Neuron (in vitro differentiated cells): ENCODE data around the gene TAS2R16.

Experiments used
- H2AFZ ChIP-seq: one replicate; pipeline ENCODE4 v1.6.1; 2013; ENCODE audit warnings: low read depth, mild to moderate bottlenecking, inconsistent platforms, low read length, moderate library complexity
- H3K27me3 ChIP-seq: one replicate; pipeline ENCODE4 v1.6.1; 2013; ENCODE audit warnings: low read length; ENCODE audit not compliant: insufficient read depth
- H3K36me3 ChIP-seq: one replicate; pipeline ENCODE4 v1.6.1; 2013; ENCODE audit warnings: low read length; ENCODE audit not compliant: insufficient read depth
- H3K4me1 ChIP-seq: one replicate; pipeline ENCODE4 v1.6.1; 2013; ENCODE audit warnings: low read length; ENCODE audit not compliant: insufficient read depth
- H3K4me3 ChIP-seq: 2 replicates; pipeline ENCODE4 v1.5.1; 2013; ENCODE audit warnings: mild to moderate bottlenecking, low read length, moderate library complexity
- H3K9me3 ChIP-seq: one replicate; pipeline ENCODE4 v1.6.1; 2013; ENCODE audit warnings: low read length

Gene TAS2R16

DNA sequence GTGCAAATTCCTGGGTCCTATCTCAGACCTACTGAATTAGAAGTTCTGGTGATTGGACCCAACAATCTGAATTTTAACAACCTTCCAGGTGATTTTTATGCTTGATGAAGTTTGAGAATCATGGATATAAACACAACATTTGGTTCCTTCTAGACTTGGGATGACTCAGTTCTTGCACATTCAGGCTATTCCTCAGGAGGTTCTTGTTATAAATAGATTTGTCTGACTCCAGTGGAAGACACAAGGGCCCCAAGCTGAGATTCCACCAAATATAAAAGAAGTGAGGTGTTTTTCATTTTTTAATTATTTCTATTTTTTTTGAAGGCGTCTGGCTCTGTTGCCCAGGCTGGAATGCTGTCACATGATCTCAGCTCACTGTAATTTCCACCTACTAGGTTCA lies 9.4 kb upstream of the TAS2R16 start:
- Histone ChIP-seq H3K36me3 (no peaks in the 10 kb centered on the region), H3K27me3 (no peaks in the 10 kb centered on the region), H3K9me3 (no peaks in the 10 kb centered on the region), H3K4me3 (no peak overlapping the region), H3K4me1 (no peaks in the 10 kb centered on the region), H2AFZ (no peak overlapping the region)

DNA sequence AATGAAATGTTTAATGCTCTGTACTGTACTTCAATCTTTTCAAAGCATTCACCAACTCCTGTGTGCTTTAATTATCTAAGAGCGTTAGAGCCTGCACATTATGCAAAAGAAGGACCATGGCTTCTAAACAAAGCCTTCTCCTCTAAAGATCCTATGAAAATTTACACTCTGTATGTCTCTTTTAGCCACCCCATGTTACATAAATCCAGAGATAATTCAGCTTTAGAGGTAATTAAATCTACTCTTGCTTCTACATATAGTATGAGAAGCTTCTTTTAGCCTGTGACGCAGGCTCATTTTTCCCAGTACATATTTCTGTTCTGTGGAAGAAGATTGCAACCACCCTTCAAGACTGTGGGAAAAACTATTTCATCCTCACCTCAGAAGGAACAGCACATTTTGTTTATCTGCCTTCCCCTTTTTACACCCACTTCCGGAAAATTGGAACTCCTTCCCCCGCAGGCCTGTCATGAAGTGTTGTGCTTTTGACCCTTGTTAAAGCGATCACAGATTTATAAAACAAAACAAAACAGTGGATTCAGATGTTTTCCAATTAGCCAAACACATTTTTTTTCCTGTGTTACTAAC lies 8.1 kb upstream of the TAS2R16 start:
- Histone ChIP-seq H3K4me1 (no peaks in the 10 kb centered on the region), H3K27me3 (no peaks in the 10 kb centered on the region), H3K4me3 (no peak overlapping the region), H3K9me3 (no peaks in the 10 kb centered on the region), H3K36me3 (no peaks in the 10 kb centered on the region), H2AFZ (no peak overlapping the region)

DNA sequence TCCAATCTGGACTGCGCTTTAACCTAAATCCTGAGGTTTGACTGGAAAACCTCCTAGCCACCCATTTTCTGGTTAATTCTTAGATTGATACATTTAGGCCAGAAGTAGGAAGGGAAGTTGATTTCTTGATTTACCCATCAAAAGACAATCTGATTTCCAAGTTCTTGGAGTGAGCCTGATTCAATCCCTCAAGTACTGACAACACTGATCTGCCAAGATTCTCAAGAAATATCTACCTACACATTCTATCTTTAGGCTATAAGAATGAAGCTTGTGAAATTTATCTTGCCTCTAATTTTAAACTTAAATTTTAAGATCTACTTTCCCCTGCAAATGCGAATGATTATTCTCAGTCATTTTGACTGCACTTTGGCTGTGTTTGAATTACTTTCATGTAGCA lies 5.9 kb downstream of the TAS2R16 start:
- Histone ChIP-seq H3K27me3 (no peaks in the 10 kb centered on the region), H3K4me3 (no peak overlapping the region), H2AFZ (no peak overlapping the region), H3K36me3 (no peaks in the 10 kb centered on the region), H3K9me3 (no peaks in the 10 kb centered on the region), H3K4me1 (no peaks in the 10 kb centered on the region)

DNA sequence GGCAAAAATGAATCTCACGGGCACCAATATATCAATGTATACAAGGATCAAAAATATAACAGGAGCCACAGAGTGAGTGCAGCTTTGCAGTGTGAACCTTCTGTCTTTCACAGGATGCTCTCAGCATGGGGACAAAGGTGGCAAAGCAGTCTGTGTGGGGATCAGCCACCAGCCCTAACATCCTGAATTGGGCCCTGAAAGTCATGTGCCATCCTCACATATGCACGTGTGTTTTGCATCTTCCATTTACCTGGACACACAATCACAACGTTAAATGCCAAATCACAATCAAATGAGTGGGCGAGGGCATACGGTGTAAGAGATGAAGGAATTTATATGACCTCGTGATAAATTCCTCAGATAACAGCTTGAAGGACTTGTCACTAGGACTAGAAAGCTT lies 6.5 kb downstream of the TAS2R16 start:
- H3K27me3 ChIP-seq: no peaks in the 10 kb centered on the region
- no peaks in the 10 kb centered on the region for H3K36me3 ChIP-seq

DNA sequence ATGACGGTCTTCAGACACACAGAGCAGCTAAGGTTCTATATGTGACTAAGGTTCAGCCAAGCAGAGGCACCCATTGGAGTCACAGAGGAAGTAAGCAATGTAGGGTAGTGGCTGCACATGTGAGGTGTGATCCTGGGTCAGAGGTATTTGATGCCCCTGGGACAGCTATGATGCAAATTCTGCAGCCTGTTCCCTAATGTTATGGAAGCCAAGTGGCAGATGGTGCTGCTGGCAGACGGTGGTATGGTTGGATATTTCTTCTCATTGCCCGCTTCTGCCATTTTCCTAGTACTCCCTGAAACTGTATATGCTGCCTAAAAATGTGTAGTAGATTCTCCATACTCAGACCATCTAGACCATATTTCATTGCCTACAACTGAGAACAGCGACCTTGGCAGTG lies 7.2 kb downstream of the TAS2R16 start:
- Histone ChIP-seq H3K9me3 (no peaks in the 10 kb centered on the region), H3K4me3 (no peak overlapping the region), H3K36me3 (no peaks in the 10 kb centered on the region), H2AFZ (no peak overlapping the region), H3K4me1 (peaks cover 5% of the 10 kb centered on the region), H3K27me3 (no peaks in the 10 kb centered on the region)

More for the DNA sequence above, 6.5 kb downstream of the TAS2R16 start:
- no peaks in the 10 kb centered on the region for H3K9me3 ChIP-seq
- H3K4me1 ChIP-seq: no peaks in the 10 kb centered on the region
- H3K4me3 ChIP-seq: no peak overlapping the region
- no peak overlapping the region for H2AFZ ChIP-seq

DNA sequence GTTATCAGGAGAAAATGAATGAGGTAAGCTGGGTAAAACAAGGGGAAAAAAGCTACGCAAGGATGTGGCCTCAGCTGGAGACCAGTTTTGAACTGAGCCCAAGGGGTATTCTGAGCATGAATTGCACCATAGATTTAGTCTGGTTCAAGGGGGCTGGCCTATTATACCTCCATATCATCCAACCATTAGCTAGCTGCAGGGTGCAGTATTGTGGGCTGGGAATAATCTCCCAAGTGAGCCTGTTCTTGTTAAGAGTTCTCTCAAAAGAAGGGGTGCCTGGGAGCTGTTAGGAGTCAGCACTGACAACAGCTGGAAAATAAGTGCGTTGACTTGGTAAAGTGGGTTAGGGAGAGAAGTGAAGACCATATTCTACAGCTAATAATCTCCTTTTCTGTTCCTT lies 8.0 kb downstream of the TAS2R16 start:
- H3K36me3 ChIP-seq: no peaks in the 10 kb centered on the region
- H3K27me3 ChIP-seq: no peaks in the 10 kb centered on the region
- no peaks in the 10 kb centered on the region for H3K9me3 ChIP-seq
- H2AFZ ChIP-seq: no peak overlapping the region
- no peak overlapping the region for H3K4me3 ChIP-seq
- H3K4me1 ChIP-seq: peaks cover 14% of the 10 kb centered on the region

DNA sequence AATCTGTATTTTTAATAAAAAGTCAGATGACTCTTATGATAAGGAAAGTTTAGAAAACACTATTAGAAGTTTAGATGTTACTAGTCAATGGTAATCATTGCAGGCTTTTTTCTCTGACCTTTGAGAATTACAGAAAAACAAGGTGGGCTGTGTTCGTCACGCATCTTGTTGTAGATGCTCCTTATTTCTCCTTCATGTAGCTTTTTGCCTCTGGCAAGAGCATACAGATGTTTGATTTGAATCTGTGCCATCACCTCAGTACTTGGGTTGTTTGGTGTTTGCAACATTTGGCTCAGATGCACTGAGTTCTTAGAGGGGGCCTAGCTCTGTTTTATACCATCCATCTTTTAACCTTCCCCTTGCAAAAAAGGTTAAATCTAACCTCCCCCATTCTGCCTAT lies 11.5 kb downstream of the TAS2R16 start:
- Histone ChIP-seq H3K27me3 (no peaks in the 10 kb centered on the region), H3K36me3 (no peaks in the 10 kb centered on the region), H2AFZ (no peak overlapping the region), H3K4me3 (no peak overlapping the region), H3K9me3 (no peaks in the 10 kb centered on the region), H3K4me1 (peaks cover 14% of the 10 kb centered on the region)

DNA sequence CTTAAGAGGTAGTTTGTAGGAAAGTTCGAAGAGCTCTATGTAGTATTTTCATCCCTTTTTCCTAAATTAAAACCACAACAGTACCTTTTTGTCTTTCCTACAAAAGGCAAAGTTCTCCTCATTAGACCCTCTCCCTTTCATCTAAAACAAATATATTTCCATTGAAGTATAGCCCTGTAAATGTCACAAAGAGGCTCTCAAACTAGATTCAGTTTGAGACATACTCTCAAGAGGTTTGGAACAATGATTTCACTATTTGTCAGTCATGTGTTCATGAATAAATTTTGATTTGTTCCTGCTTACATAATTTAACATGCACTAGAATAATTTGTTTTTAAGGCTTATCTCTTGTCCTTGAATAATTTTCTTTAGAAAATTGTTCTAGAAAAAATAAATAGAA lies 12.2 kb downstream of the TAS2R16 start:
- H2AFZ ChIP-seq: peak overlapping the region; percentile 72
- peaks cover 14% of the 10 kb centered on the region for H3K4me1 ChIP-seq
- H3K27me3 ChIP-seq: no peaks in the 10 kb centered on the region
- no peaks in the 10 kb centered on the region for H3K9me3 ChIP-seq
- no peaks in the 10 kb centered on the region for H3K36me3 ChIP-seq
- no peak overlapping the region for H3K4me3 ChIP-seq

DNA sequence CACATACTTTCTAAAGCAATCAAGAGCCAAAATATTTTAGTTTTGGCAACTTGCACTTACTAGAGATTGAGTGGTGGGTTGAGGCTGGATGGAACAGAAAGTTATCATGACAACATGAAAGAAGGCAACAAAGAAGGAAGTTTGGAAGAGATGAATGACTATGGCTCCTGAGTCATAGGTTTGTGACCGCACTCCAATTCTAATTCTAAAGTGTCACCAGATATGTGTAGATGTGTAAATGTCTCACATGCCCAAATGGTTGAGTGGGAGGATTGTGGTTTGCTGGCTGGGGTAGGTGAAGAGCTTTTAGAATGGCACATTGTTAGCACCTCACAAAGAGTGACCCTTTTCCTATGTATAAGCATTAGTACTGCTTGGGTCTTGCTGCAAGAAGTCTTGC lies 20.2 kb downstream of the TAS2R16 start:
- Histone ChIP-seq H3K36me3 (no peaks in the 10 kb centered on the region), H3K9me3 (peaks cover 2% of the 10 kb centered on the region), H3K4me3 (no peak overlapping the region), H3K27me3 (no peaks in the 10 kb centered on the region), H3K4me1 (peaks cover 25% of the 10 kb centered on the region), H2AFZ (no peak overlapping the region)

DNA sequence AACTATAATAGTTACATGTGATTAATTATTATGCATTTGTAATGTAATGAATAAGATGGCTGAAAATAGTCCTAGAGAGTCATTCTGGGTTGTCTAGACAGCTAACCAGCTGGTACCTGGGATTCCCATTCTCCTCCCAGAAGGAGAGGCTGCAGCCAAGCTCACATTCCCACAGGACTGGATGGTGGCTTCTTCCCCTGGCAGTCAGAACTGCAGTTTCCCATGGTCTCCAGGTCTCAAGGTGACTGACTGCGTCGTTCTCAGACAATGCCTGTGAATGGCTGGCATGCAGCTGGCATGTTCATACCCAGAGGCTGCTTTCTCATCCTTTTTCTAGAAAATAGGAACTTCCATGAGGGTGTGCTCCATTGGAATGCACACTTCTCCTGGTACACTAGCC lies 21.3 kb downstream of the TAS2R16 start:
- Histone ChIP-seq H3K36me3 (no peaks in the 10 kb centered on the region), H3K4me1 (peaks cover 25% of the 10 kb centered on the region), H3K4me3 (no peak overlapping the region), H2AFZ (no peak overlapping the region), H3K27me3 (no peaks in the 10 kb centered on the region), H3K9me3 (peaks cover 2% of the 10 kb centered on the region)

DNA sequence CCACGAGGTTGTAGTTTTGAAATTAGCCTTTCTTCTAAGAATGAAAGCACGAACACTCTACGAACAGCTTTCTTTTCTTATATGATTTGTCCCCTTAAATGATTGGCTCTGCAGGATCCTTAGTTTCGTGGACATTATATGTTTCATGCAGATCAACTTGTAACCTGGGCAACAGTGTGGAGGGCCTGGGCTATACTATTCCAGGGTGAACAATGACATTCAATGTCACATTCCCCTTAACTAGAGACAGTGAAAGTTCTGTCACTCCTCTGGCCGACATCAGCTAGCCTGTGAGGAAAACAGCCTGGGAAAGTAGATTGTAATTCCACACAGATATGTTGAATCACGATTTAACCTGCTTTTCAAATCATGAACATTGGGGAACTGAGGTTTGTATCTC lies 23.4 kb downstream of the TAS2R16 start:
- Histone ChIP-seq H3K4me3 (peak overlapping the region; percentile 24), H2AFZ (no peak overlapping the region)

DNA sequence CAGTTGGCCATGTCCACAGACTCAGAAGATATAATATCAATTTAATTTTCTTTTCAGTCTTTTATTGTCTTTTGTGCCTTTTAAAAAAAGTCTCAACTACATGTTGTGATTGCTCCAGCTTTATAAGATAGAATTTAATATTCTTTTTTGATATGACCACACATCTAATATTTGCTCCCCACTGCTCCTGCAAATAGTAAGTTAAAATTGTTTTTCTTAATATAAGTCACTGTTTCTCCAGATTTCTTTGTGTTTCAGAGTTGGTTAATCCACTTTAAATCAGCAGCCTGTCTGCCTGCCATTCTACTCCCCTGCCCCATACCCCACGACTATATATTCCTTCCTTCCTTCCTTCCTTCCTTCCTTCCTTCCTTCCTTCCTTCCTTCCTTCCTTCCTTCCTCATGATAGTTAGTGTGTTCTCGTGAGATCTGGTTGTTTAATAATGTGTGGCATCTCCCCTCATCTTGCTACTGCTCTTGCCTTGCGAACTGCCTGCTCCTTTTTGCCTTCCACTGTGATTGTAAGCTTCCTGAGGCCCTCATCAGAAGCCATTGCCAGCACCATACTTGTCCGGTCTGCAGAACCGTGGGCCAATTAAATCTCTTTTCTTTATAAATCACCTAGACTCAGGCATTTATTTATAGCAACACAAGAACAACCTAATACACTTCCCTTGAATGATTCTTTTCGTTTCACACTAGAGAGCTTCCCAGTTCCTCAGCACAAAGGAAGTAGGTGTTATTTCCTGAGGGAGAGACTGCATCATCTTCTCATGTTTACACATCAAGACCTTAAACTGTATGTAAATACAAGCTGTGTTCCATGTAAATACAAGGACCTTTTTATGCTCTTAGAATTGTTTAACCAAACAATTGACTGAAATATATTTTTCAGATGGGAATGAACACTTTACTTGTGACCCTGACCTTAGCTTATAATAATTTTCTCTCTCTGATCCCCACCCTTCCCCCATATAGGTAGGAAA lies 24.5 kb downstream of the TAS2R16 start:
- Histone ChIP-seq H3K9me3 (no peaks in the 10 kb centered on the region), H3K4me1 (peaks cover 31% of the 10 kb centered on the region), H3K36me3 (no peaks in the 10 kb centered on the region), H3K27me3 (no peaks in the 10 kb centered on the region), H2AFZ (no peak overlapping the region), H3K4me3 (peak overlapping the region; percentile 24)

More for the DNA sequence above, 23.4 kb downstream of the TAS2R16 start:
- Histone ChIP-seq H3K27me3 (no peaks in the 10 kb centered on the region), H3K4me1 (peaks cover 31% of the 10 kb centered on the region), H3K9me3 (no peaks in the 10 kb centered on the region), H3K36me3 (no peaks in the 10 kb centered on the region)

DNA sequence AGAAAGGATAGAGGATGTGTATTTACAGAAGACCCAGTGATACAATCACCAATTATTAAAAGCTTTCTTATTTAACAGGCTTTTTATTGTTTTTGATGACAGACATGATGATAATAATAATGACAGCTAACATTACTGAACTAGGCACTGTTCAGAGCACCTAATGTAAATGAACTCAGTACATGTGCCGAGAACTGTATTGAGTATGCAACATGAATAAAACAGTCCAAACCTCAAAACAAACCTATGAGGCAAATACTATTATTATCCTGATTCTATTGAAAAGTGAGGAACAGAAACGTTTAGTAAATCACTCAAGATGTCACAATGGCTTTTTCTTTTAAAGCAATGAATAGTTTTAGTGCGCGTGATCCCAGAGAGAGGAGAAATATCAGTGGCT lies 27.1 kb downstream of the TAS2R16 start:
- no peaks in the 10 kb centered on the region for H3K36me3 ChIP-seq
- H3K9me3 ChIP-seq: no peaks in the 10 kb centered on the region
- H3K4me1 ChIP-seq: peaks cover 33% of the 10 kb centered on the region
- no peaks in the 10 kb centered on the region for H3K27me3 ChIP-seq
- no peak overlapping the region for H3K4me3 ChIP-seq
- peak overlapping the region; percentile 5 for H2AFZ ChIP-seq
